Neural cell (in vitro differentiated cells): Measurements from ENCODE around the gene DDT. TPM values are rescaled to one million over a fixed set of nuclear protein-coding genes. Genes with fewer than 3 reads are reported as not detected.

ENCODE experiments used
- H2AFZ ChIP-seq: fragments of 200-600, 300-800 bp; sonication (generic), shearing (Covaris generic); 2 replicates; pipeline ENCODE4 v1.6.0; 2014; ENCODE audit warnings: low read depth, mild to moderate bottlenecking, antibody characterized with exemption, low read length, moderate library complexity
- H3F3A ChIP-seq: fragments of 200-600 bp; shearing (Covaris generic); 2 replicates; pipeline ENCODE4 v1.6.1; 2016; ENCODE audit warnings: mild to moderate bottlenecking, moderate library complexity, mixed read lengths, antibody characterized with exemption, low read length; ENCODE audit not compliant: insufficient read depth, poor library complexity, severe bottlenecking
- H3K27ac ChIP-seq: fragments of 200-600, 300-800 bp; sonication (generic), shearing (Covaris generic); 2 replicates; pipeline ENCODE4 v1.5.1; 2014; ENCODE audit warnings: mild to moderate bottlenecking, low read length, moderate library complexity
- H3K27me3 ChIP-seq: fragments of 300-800, 200-600 bp; sonication (generic), shearing (Covaris generic); 2 replicates; pipeline ENCODE4 v1.6.0; 2014; ENCODE audit warnings: mild to moderate bottlenecking, low read depth, low read length, moderate library complexity; ENCODE audit not compliant: insufficient read depth
- H3K36me3 ChIP-seq: fragments of 300-800, 200-600 bp; sonication (generic), shearing (Covaris generic); 2 replicates; pipeline ENCODE4 v1.5.1; 2014; ENCODE audit warnings: mild to moderate bottlenecking, antibody characterized with exemption, low read length, moderate library complexity; ENCODE audit not compliant: insufficient read depth
- H3K4me2 ChIP-seq: fragments of 300-800, 200-600 bp; sonication (generic), shearing (Covaris generic); 2 replicates; pipeline ENCODE4 v1.6.0; 2014; ENCODE audit warnings: mild to moderate bottlenecking, low read length
- H3K4me3 ChIP-seq: fragments of 300-800, 200-600 bp; sonication (generic), shearing (Covaris generic); 2 replicates; pipeline ENCODE4 v1.5.1; 2014; ENCODE audit warnings: mild to moderate bottlenecking, low read length, moderate library complexity
- H3K79me2 ChIP-seq: fragments of 200-600 bp; shearing (Covaris generic); replicated peaks from 2 replicates; pipeline ENCODE4 v1.6.0; 2014; ENCODE audit warnings: mild to moderate bottlenecking, low read length, moderate library complexity; ENCODE audit not compliant: insufficient read depth
- H3K9ac ChIP-seq: fragments of 300-800, 200-600 bp; sonication (generic), shearing (Covaris generic); 2 replicates; pipeline ENCODE4 v1.6.1; 2016; ENCODE audit warnings: mild to moderate bottlenecking, low read length, mixed read lengths
- H3K9me2 ChIP-seq: fragments of 200-600 bp; shearing (Covaris generic); 2 replicates; pipeline ENCODE4 v1.6.1; 2016; ENCODE audit warnings: mild to moderate bottlenecking, low read length, mixed read lengths; ENCODE audit not compliant: insufficient read depth
- H3K9me3 ChIP-seq: fragments of 200-600, 300-800 bp; sonication (generic), shearing (Covaris generic); 2 replicates; pipeline ENCODE4 v1.6.1; 2016; ENCODE audit warnings: mild to moderate bottlenecking, mixed run types, low read length, moderate library complexity, mixed read lengths
- H4K20me1 ChIP-seq: fragments of 200-600 bp; shearing (Covaris generic); 2 replicates; pipeline ENCODE4 v1.6.1; 2016; ENCODE audit warnings: mild to moderate bottlenecking, mixed run types; ENCODE audit not compliant: insufficient read depth
- EP300 ChIP-seq: fragments of 450-650 bp; conservative IDR thresholded peaks from 2 replicates; pipeline ENCODE4 v1.6.1; 2014; ENCODE audit warnings: antibody characterized with exemption, mild to moderate bottlenecking, moderate library complexity; ENCODE audit not compliant: poor library complexity, severe bottlenecking
- EZH2 ChIP-seq: fragments of 200-600, 300-800 bp; shearing (Covaris generic), sonication (generic); IDR thresholded peaks from 2 replicates; pipeline ENCODE4 v1.6.1; 2014; ENCODE audit warnings: antibody characterized with exemption, low read length, borderline replicate concordance, mild to moderate bottlenecking; ENCODE audit not compliant: insufficient read depth, poor library complexity, severe bottlenecking
- MXI1 ChIP-seq: fragments of 450-650 bp; conservative IDR thresholded peaks from 2 replicates; pipeline ENCODE4 v1.6.1; 2014; ENCODE audit warnings: antibody characterized with exemption, mild to moderate bottlenecking; ENCODE audit not compliant: poor library complexity, severe bottlenecking
- POLR2AphosphoS5 ChIP-seq: IDR thresholded peaks from 2 replicates; pipeline ENCODE4 v1.6.1; 2012
- RAD21 ChIP-seq: fragments of 450-650 bp; conservative IDR thresholded peaks from 2 replicates; pipeline ENCODE4 v1.6.1; 2014; ENCODE audit warnings: antibody characterized with exemption, mild to moderate bottlenecking, moderate library complexity
- SMC3 ChIP-seq: fragments of 450-650 bp; conservative IDR thresholded peaks from 2 replicates; pipeline ENCODE4 v1.6.1; 2014; ENCODE audit warnings: antibody characterized with exemption, mild to moderate bottlenecking, moderate library complexity; ENCODE audit not compliant: poor library complexity
- TAF1 ChIP-seq: IDR thresholded peaks from 2 replicates; pipeline ENCODE4 v1.6.1; 2012; ENCODE audit warnings: low read depth
- polyA plus RNA-seq: library from polyadenylated mRNA; depleted of rRNA; stranded (reverse); fragments of >200 nt; gene quantifications from 2 replicates; pipeline ENCODE4 v1.2.3, GENCODE V29; 2014
- TF ChIP-seq, protein P1 (sequence below): IDR thresholded peaks from 2 replicates; pipeline ENCODE4 v1.6.1; 2012; ENCODE audit warnings: borderline replicate concordance
- TF ChIP-seq, protein P2 (sequence below): fragments of 450-650 bp; IDR thresholded peaks from 2 replicates; pipeline ENCODE4 v1.5.1; 2014; ENCODE audit warnings: antibody characterized with exemption, mild to moderate bottlenecking, moderate library complexity; ENCODE audit not compliant: poor library complexity, severe bottlenecking

Gene DDT
- polyA plus RNA-seq, 1 donor from 2014 or later: 122 TPM

DNA sequence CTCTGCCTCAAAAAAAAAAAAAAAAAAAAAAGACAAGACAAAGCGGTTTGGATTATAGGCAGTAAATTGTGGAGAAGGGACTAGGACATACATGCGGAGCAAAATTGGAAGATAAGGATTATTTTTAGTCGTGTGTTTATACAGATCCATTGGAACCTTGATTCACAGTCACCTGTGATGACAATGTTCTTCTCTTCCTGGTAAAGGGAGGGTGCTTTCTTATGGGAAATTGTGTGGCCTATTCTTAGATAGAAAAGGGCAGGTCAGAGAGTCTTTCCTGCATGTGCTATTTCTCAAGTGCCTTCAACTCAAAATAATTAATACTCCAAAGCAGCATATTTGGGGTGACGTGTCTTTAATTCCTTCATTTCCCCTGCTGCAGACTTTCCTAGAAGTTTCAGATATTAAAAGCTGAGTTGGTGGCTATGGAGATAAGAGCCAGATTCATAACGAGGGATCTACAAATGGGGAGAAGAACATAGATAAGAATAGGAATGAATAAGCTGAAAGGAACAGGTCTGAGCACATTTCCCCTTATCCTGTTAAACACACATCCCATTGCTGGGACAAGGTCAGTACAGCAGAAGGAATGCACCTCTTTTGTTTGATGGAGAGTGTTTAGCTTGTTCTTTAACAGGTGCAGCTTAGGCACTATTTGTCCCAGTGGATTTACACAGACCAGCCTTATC lies 35.8 kb downstream of the DDT start (continued):
- no peak for TF ChIP-seq EZH2
- no peak for TF ChIP-seq EP300
- TF ChIP-seq POLR2AphosphoS5: no peak

DNA sequence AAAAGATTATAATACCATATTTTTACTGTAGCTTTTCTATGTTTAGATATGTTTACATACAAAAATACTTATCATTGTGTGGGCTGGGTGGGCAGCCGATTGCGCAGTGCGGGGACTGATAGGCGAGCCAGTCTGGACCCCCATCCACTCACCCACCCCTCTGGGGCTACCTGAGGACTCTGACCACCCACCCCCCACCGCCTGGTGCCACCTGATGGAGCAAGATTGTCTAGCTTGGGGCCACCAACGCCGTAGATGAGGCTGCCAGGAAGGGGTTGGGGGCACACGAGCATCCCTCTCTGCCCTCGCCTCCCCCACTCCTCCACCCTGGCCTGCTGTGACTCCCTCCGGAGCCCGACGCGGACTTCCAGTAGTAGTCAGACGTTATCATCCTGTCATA lies 47.7 kb downstream of the DDT start:
- H4K20me1 ChIP-seq: no peaks in the 10 kb centered on the region
- H3K4me3 ChIP-seq: no peak overlapping the region
- H2AFZ ChIP-seq: no peak overlapping the region
- no peaks in the 10 kb centered on the region for H3K9me3 ChIP-seq
- H3K27ac ChIP-seq: no peak overlapping the region
- no peaks in the 10 kb centered on the region for H3K36me3 ChIP-seq
- H3K4me2 ChIP-seq: no peak overlapping the region
- TF ChIP-seq EP300: no peak
- TF ChIP-seq, protein P1, sequence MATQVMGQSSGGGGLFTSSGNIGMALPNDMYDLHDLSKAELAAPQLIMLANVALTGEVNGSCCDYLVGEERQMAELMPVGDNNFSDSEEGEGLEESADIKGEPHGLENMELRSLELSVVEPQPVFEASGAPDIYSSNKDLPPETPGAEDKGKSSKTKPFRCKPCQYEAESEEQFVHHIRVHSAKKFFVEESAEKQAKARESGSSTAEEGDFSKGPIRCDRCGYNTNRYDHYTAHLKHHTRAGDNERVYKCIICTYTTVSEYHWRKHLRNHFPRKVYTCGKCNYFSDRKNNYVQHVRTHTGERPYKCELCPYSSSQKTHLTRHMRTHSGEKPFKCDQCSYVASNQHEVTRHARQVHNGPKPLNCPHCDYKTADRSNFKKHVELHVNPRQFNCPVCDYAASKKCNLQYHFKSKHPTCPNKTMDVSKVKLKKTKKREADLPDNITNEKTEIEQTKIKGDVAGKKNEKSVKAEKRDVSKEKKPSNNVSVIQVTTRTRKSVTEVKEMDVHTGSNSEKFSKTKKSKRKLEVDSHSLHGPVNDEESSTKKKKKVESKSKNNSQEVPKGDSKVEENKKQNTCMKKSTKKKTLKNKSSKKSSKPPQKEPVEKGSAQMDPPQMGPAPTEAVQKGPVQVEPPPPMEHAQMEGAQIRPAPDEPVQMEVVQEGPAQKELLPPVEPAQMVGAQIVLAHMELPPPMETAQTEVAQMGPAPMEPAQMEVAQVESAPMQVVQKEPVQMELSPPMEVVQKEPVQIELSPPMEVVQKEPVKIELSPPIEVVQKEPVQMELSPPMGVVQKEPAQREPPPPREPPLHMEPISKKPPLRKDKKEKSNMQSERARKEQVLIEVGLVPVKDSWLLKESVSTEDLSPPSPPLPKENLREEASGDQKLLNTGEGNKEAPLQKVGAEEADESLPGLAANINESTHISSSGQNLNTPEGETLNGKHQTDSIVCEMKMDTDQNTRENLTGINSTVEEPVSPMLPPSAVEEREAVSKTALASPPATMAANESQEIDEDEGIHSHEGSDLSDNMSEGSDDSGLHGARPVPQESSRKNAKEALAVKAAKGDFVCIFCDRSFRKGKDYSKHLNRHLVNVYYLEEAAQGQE: no peak
- TF ChIP-seq MXI1: no peak
- no peak for TF ChIP-seq SMC3
- no peak for TF ChIP-seq RAD21
- no peak for TF ChIP-seq TAF1
- H3K79me2 ChIP-seq: no peaks in the 10 kb centered on the region
- no peaks in the 10 kb centered on the region for H3F3A ChIP-seq
- no peak overlapping the region for H3K9ac ChIP-seq
- no peaks in the 10 kb centered on the region for H3K9me2 ChIP-seq
- no peaks in the 10 kb centered on the region for H3K27me3 ChIP-seq

DNA sequence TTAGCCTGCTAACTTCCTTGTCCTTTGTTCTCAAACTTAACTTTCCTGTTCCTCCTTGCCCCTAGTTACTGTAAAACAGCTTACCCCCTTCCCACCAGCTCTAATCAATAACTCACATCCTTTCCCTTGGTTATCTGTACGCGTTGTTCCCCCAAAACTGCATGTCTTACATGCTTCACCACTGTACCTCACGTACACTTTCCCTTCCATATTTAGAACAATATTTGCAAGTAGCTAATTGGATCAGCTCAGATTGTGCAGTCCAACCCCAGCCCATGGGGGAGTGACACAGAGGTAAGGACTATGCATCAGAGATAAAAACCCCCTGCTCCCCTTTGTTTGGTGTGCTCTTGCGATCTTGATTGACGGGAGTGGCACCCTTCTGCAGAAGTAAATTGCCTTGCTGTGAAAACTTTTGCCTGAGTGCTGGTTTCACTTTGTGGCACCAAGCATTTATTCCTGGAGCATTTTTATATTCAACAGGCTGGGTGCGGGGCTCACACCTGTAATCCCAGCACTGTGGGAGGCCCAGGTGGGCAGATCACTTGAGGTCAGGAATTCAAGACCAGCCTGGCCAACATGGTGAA lies 49.1 kb downstream of the DDT start:
- no peaks in the 10 kb centered on the region for H3F3A ChIP-seq
- H3K9me2 ChIP-seq: no peaks in the 10 kb centered on the region
- no peak overlapping the region for H2AFZ ChIP-seq
- H3K36me3 ChIP-seq: no peaks in the 10 kb centered on the region
- H3K4me3 ChIP-seq: no peak overlapping the region
- H3K27me3 ChIP-seq: no peaks in the 10 kb centered on the region
- no peak overlapping the region for H3K9ac ChIP-seq
- H3K4me2 ChIP-seq: no peak overlapping the region
- no peak overlapping the region for H3K27ac ChIP-seq
- no peak for TF ChIP-seq EZH2
- no peak for TF ChIP-seq POLR2AphosphoS5
- TF ChIP-seq TAF1: no peak
- TF ChIP-seq RAD21: no peak
- TF ChIP-seq MXI1: no peak
- no peak for TF ChIP-seq EP300
- TF ChIP-seq SMC3: no peak
- TF ChIP-seq, protein P1: no peak
- TF ChIP-seq, protein P2, sequence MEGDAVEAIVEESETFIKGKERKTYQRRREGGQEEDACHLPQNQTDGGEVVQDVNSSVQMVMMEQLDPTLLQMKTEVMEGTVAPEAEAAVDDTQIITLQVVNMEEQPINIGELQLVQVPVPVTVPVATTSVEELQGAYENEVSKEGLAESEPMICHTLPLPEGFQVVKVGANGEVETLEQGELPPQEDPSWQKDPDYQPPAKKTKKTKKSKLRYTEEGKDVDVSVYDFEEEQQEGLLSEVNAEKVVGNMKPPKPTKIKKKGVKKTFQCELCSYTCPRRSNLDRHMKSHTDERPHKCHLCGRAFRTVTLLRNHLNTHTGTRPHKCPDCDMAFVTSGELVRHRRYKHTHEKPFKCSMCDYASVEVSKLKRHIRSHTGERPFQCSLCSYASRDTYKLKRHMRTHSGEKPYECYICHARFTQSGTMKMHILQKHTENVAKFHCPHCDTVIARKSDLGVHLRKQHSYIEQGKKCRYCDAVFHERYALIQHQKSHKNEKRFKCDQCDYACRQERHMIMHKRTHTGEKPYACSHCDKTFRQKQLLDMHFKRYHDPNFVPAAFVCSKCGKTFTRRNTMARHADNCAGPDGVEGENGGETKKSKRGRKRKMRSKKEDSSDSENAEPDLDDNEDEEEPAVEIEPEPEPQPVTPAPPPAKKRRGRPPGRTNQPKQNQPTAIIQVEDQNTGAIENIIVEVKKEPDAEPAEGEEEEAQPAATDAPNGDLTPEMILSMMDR: no peak
- no peaks in the 10 kb centered on the region for H3K9me3 ChIP-seq
- H4K20me1 ChIP-seq: no peaks in the 10 kb centered on the region
- no peaks in the 10 kb centered on the region for H3K79me2 ChIP-seq
